Ishikawa (cell line): ENCODE results near the gene CARM1.
A peak's percentile ranks its signal among the peaks of the same experiment; 100 is the strongest.

Experiments
- CEBPB ChIP-seq: IDR thresholded peaks from 2 replicates; pipeline ENCODE4 v1.6.1; 2012
- CREB1 ChIP-seq: IDR thresholded peaks from 2 replicates; pipeline ENCODE4 v1.6.1; 2012; ENCODE audit warnings: low read depth
- EGR1 ChIP-seq: IDR thresholded peaks from 2 replicates; pipeline ENCODE4 v1.6.1; 2012
- EP300 ChIP-seq: IDR thresholded peaks from 2 replicates; pipeline ENCODE4 v1.6.1; 2012; ENCODE audit warnings: borderline replicate concordance
- MAX ChIP-seq: IDR thresholded peaks from 2 replicates; pipeline ENCODE4 v1.6.1; 2012
- NFIC ChIP-seq: IDR thresholded peaks from 2 replicates; pipeline ENCODE4 v1.6.1; 2012
- RAD21 ChIP-seq: IDR thresholded peaks from 2 replicates; pipeline ENCODE4 v1.6.1; 2012; ENCODE audit warnings: low read depth
- TAF1 ChIP-seq: IDR thresholded peaks from 2 replicates; pipeline ENCODE4 v1.6.1; 2012; ENCODE audit warnings: low read depth, mild to moderate bottlenecking
- TEAD4 ChIP-seq: IDR thresholded peaks from 2 replicates; pipeline ENCODE4 v1.6.1; 2012
- USF1 ChIP-seq: IDR thresholded peaks from 2 replicates; pipeline ENCODE4 v1.6.1; 2012
- YY1 ChIP-seq: IDR thresholded peaks from 2 replicates; pipeline ENCODE4 v1.6.1; 2012; ENCODE audit warnings: low read depth

GRCh38 chr19:10896851-10897526, 25.6 kb downstream of the CARM1 start:
- TF ChIP-seq YY1 (no peak), EGR1 (no peak), EP300 (no peak), NFIC (no peak), MAX (no peak), CREB1 (no peak), TAF1 (no peak), TEAD4 (no peak), CEBPB (no peak), RAD21 (no peak), USF1 (peak; percentile 38)
